Activated CD4-positive, alpha-beta memory T cell treated with anti-CD3 and anti-CD28 coated beads for 36 hours (primary cell): ENCODE results near the gene SETD1A. TPM values are rescaled to one million over a fixed set of nuclear protein-coding genes. Genes with fewer than 3 reads are reported as not detected.

Source experiments
- CTCF ChIA-PET: fragments of 350-600 bp; sonication (Branson Sonifier 250); formaldehyde crosslinking; loops from one replicate; lab custom pipeline; 2021; ENCODE audit warnings: antibody characterized with exemption, inconsistent platforms; lab: Charles Lee
- POLR2A ChIA-PET: fragments of 350-600 bp; sonication (Branson Sonifier 250); formaldehyde crosslinking; loops from one replicate; lab custom pipeline; 2021; ENCODE audit warnings: antibody characterized with exemption; lab: Charles Lee
- DNase-seq: peaks from one replicate; pipeline ENCODE4 v3.0.0-alpha.2; 2020
- H3K27ac Mint-ChIP-seq: one replicate; pipeline ENCODE4 v1.8.0; 2021; ENCODE audit warnings: mixed read lengths
- H3K27me3 Mint-ChIP-seq: one replicate; pipeline ENCODE4 v1.8.0; 2021; ENCODE audit warnings: mixed read lengths
- H3K36me3 Mint-ChIP-seq: one replicate; pipeline ENCODE4 v1.8.0; 2021; ENCODE audit warnings: mixed read lengths
- H3K4me1 Mint-ChIP-seq: one replicate; pipeline ENCODE4 v1.8.0; 2021; ENCODE audit warnings: low read depth, mixed read lengths
- H3K4me3 Mint-ChIP-seq: one replicate; pipeline ENCODE4 v1.8.0; 2021; ENCODE audit warnings: mild to moderate bottlenecking, mixed read lengths
- H3K9me3 Mint-ChIP-seq: one replicate; pipeline ENCODE4 v1.8.0; 2021; ENCODE audit warnings: mixed read lengths
- intact Hi-C: fragments of 100-400 bp; cut with micrococcal nuclease; formaldehyde crosslinking; loops from one replicate; pipeline ENCODE4 v1.15.1; 2023
- total RNA-seq, 2 experiments: library from RNA; stranded (reverse); gene quantifications; one replicate each; pipeline ENCODE4 v1.2.3, GENCODE V29; 2021

The SETD1A gene
- total RNA-seq, 2 experiments from 2014 or later = 16.4 to 17.4 TPM

DNA sequence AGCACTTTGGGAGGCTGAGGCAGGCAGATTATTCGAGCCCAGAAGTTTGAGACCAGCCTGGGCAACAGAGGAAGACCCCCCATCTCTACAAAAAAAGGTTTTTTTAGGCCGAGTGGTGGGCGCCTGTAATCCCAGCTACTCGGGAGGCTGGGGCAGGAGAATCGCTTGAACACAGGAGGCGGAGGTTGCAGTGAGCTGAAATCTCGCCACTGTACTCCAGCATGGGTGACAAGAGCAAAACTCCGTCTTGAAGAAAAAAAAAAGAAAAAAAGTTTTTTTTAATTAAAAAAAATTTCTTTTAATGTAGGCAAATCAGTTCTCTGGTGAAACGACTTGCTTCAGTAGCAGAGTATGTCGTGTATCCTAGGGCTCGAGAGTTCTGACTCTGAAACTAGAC, 38.4 kb downstream of the SETD1A start:
- H3K4me3 Mint-ChIP-seq = peak overlapping the region; percentile 30
- H3K36me3 Mint-ChIP-seq = no peaks in the 10 kb centered on the region
- peaks cover 1% of the 10 kb centered on the region for H3K27me3 Mint-ChIP-seq
- POLR2A ChIA-PET = no interaction called here
- no peaks in the 10 kb centered on the region for H3K9me3 Mint-ChIP-seq
- DNase-seq = no peak
- intact Hi-C loops = loop anchor here (5.0 to 10.0 kb wide), 3 partner anchors 39 to 869 kb away; partner anchors contain the start of gene SETD1A
- H3K27ac Mint-ChIP-seq = no peak overlapping the region
- CTCF ChIA-PET = interaction anchor here (1.8 kb wide), 1 partner anchor 146 kb away, joined by 7 read pairs; no protein-coding TSS in a partner anchor
- H3K4me1 Mint-ChIP-seq = peaks cover 12% of the 10 kb centered on the region

DNA sequence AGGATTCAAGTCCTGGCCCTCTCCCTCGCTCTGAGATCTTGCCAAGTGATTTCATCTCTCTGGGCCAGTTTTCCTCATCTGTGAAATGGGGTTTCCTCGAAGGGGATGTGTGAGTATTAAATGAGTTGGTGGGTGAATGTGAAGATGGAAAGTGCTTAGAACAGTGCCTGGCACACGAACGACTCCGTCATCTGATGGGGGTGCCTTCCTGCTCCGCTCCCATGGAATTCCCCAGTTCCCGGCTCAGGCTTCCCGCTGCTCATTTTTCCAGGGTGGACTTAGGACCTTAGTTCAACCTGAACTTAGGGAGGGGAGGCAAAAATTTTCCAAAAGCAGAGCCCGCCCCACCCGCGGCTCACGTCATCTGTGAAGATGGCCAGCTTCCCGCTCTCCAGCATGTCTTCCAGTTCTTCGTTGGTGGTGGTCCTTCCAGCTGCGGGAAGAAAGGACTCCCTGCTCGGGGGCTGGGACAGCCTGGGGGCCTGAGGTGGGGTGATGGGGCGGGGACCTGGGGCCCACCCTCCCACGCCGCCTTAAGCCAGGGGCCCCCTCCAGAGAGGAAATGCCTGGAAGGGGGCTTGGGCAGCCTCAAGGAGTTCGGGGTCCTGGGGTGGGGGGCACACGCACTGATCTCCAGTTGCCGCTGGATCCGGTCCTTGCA, 38.9 kb downstream of the SETD1A start:
- POLR2A ChIA-PET = interaction anchor here (0.6 kb wide), 1 partner anchor 912 kb away, joined by 3 read pairs; no protein-coding TSS in a partner anchor
- no peak for DNase-seq
- intact Hi-C loops = loop anchor here (5.0 to 10.0 kb wide), 3 partner anchors 39 to 868 kb away; partner anchors contain the start of gene SETD1A
- CTCF ChIA-PET = interaction anchor here (0.5 to 1.8 kb wide), 4 partner anchors 12 to 162 kb away, joined by 3 to 7 read pairs (median 3); no protein-coding TSS in a partner anchor
- no peak overlapping the region for H3K27ac Mint-ChIP-seq
- H3K36me3 Mint-ChIP-seq = no peaks in the 10 kb centered on the region
- peaks cover 12% of the 10 kb centered on the region for H3K4me1 Mint-ChIP-seq
- peak overlapping the region; percentile 73 for H3K4me3 Mint-ChIP-seq
- H3K27me3 Mint-ChIP-seq = peaks cover 1% of the 10 kb centered on the region
- no peaks in the 10 kb centered on the region for H3K9me3 Mint-ChIP-seq

DNA sequence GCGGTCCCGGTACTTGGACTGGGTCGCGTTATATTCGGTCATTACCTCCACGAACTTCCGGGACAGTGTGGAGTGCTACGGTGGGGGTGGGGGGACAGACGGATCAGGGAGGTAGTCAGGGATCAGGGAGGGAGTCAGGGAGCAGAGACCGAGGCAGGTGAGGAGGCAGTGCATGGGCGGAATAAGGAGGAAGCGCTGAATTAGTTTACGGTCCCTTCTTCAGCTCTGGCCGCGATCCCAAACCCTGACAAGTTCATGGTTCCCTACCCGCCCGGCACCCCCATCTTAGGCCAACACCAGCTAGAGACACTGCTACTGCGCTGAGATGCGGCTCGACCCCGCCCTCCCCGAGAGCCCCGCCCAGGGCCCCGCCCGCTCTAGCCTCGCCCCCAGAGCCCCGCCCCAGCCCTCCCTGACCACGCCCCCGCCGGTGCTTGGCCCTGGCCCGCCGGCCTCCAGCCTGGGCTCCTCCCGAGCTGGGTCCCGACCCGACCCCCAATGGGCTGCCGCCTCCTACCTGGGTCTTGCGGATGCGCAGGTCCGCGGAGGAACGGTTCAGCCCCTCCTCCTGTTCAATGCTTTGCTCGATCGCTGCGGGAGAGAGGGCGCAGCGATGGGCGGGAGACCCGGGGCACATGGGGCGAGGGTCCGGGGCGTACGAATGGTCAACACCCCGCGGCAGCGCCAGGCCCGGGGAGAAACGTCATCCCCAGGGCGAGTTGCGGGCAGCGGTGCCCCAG, 39.6 kb downstream of the SETD1A start:
- H3K27ac Mint-ChIP-seq = no peak overlapping the region
- DNase-seq = peak; percentile 90

DNA sequence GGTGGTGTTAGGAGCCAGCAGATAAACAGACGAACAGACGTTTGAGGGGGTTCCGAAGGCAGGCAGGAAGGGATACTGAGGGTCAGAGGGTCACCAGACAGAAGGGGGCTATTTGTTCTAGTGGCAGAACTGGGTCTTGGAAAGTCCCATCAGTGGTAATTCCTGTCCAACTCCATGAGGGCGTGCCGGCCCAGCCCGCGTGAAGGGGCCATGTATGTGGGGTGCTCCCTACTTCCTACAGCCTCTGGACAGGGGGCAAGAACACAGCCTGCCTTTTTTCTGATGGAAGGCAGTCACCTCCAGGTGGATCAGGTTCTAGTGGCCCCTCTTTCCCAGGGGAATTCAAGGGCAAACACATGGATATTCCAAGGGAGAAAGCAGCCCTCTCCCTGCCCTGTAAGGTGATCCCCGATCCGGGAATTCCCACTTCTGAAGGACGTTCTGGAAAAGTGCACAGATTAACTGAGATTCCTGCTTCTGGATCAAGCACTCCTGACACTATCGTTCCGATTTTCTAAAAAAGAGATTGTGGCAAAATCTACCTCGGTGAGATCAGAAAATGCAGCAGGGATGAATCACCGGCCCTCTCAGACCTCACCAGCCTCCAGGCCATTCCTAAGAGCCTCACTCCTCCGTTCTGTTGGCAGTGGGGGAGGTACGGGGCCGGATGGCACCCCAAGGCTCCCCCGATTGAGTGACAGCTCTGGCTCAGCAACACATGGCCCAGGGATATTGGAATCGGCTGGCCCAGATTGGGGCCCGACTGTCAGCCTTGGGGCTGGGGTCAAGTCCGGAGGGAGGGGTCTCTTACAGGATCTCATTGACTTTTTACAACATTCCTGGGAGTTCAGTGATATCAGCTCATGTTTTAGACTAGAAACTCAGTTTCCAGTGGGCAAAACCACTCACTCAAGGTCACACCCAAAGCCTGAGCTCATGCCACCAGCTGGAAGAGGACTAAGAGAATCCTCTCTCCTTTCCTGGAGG, 40.5 kb downstream of the SETD1A start:
- intact Hi-C loops = loop anchor here (1.0 to 10.0 kb wide), 5 partner anchors 35 to 867 kb away; partner anchors contain the start of genes SETD1A, STX4, ZNF646 and ZNF668
- peaks cover 12% of the 10 kb centered on the region for H3K4me1 Mint-ChIP-seq
- H3K9me3 Mint-ChIP-seq = no peaks in the 10 kb centered on the region
- H3K27me3 Mint-ChIP-seq = peaks cover 1% of the 10 kb centered on the region
- no peak overlapping the region for H3K27ac Mint-ChIP-seq
- no peak for DNase-seq
- POLR2A ChIA-PET = interaction anchor here (0.9 to 1.4 kb wide), 2 partner anchors 76 to 119 kb away, joined by 3 read pairs; partner anchors contain the start of genes KAT8, ZNF646 and ZNF668
- H3K4me3 Mint-ChIP-seq = peak overlapping the region; percentile 37
- CTCF ChIA-PET = interaction anchor here (0.5 to 1.4 kb wide), 5 partner anchors 13 to 305 kb away, joined by 3 to 7 read pairs (median 3); partner anchors contain the start of gene HSD3B7
- no peaks in the 10 kb centered on the region for H3K36me3 Mint-ChIP-seq

More for the DNA sequence above, 39.6 kb downstream of the SETD1A start:
- H3K4me3 Mint-ChIP-seq = peak overlapping the region; percentile 73
- intact Hi-C loops = loop anchor here (1.0 to 10.0 kb wide), 5 partner anchors 36 to 868 kb away; partner anchors contain the start of genes SETD1A, STX4, ZNF646 and ZNF668
- peaks cover 12% of the 10 kb centered on the region for H3K4me1 Mint-ChIP-seq
- peaks cover 1% of the 10 kb centered on the region for H3K27me3 Mint-ChIP-seq
- no peaks in the 10 kb centered on the region for H3K9me3 Mint-ChIP-seq
- no peaks in the 10 kb centered on the region for H3K36me3 Mint-ChIP-seq
- ChIA-PET POLR2A (interaction anchor here (0.6 kb wide), 1 partner anchor 911 kb away, joined by 3 read pairs; no protein-coding TSS in a partner anchor), CTCF (interaction anchor here (0.5 to 1.8 kb wide), 5 partner anchors 13 to 306 kb away, joined by 3 to 7 read pairs (median 3); no protein-coding TSS in a partner anchor)

DNA sequence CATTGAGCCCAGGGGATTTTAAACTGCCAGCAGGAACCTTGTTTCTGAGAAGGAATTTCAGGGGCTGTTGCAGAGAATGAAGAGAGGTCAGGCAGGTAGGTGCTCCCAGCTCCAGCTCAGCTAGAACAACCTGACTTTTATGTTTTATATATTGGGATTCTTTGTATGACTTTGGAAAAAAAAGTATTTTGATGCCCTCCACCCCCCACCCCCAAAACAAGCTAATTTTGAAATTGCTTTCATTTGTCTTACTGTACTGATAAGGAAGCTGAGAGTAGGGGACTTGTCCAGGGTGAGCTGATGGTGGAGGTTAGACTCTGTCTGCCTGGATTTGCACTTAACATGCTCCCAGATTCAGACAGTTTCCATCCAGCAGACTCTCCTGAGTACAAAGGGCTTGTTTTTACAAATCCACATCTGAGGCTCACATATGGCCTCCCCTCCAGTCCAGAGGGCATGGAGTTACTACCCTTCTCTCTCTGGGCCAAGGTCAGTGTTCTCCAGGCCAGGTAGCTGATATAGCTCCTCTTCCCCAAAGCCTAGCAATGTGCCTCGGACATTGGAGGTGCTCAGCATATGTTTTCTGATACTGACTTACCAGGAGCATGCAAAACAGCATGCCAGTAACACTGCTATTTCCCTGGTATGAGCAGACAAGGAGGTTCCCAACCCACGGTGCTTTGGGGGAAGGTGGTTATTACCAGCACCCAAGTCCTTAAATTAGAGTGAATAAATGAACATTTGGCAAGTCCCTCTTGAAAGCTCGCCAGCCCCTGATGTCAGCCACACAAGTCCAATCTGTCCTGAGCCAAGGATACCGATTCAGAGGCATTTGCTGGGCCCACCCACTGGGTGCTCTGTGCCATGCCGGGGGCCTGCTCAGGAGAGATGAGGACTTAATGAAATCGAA, 41.6 kb downstream of the SETD1A start:
- H3K9me3 Mint-ChIP-seq = no peaks in the 10 kb centered on the region

DNA sequence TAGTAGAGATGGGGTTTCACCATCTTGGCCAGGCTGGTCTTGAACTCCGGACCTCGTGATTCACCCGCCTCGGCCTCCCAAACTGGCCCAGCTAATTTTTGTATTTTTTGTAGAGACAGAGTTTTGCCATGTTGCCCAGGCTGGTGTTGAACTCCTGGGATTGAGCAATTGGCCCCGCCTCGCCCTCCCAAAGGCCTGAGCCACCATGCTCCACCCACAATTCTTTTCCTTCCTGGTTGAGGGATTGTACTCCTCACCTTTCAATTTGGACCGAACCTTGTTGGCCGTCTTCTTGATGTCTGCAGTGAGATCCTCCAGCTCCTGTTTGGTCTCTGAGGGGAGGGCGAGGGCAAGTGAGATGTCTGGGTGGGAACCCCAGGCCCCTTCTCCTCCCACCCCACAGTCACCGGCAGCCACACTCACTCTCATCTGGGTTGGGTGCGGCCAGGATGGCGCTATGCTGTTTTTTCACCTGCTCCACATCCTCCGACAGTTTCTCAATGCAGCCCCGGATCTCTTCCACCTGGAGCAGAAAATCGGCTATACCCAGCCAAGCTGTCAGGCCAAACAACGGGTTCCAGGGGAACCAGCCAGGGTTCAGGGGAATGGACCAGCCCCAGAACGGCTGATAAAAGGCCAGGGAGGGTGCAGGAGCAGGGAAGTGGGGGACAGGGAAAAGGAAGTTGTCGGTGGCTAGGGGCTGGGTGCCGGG, 43.3 kb downstream of the SETD1A start:
- Mint-ChIP-seq H3K27ac (no peak overlapping the region), H3K4me3 (no peak overlapping the region), H3K36me3 (no peaks in the 10 kb centered on the region), H3K4me1 (peaks cover 7% of the 10 kb centered on the region), H3K27me3 (no peaks in the 10 kb centered on the region), H3K9me3 (no peaks in the 10 kb centered on the region)
- CTCF ChIA-PET = interaction anchor here (0.6 kb wide), 1 partner anchor 307 kb away, joined by 3 read pairs; no protein-coding TSS in a partner anchor
- intact Hi-C loops = no loop called here
- POLR2A ChIA-PET = no interaction called here
- no peak for DNase-seq

More for the DNA sequence above, 41.6 kb downstream of the SETD1A start:
- Mint-ChIP-seq H3K27me3 (peaks cover 1% of the 10 kb centered on the region), H3K27ac (no peak overlapping the region), H3K36me3 (no peaks in the 10 kb centered on the region), H3K4me1 (peaks cover 12% of the 10 kb centered on the region), H3K4me3 (no peak overlapping the region)
- intact Hi-C loops = loop anchor here (5.0 to 10.0 kb wide), 3 partner anchors 42 to 866 kb away; partner anchors contain the start of gene SETD1A
- ChIA-PET POLR2A (interaction anchor here (0.9 to 1.4 kb wide), 2 partner anchors 75 to 118 kb away, joined by 3 read pairs; partner anchors contain the start of genes KAT8, ZNF646 and ZNF668), CTCF (interaction anchor here (1.3 to 1.4 kb wide), 3 partner anchors 14 to 143 kb away, joined by 3 to 7 read pairs (median 6); partner anchors contain the start of gene HSD3B7)
- no peak for DNase-seq

GRCh38 chr16:31001507-31002249, 44.1 kb downstream of the SETD1A start:
- ChIA-PET CTCF (no interaction called here), POLR2A (no interaction called here)
- H3K4me3 Mint-ChIP-seq = no peak overlapping the region
- H3K9me3 Mint-ChIP-seq = no peaks in the 10 kb centered on the region
- no peaks in the 10 kb centered on the region for H3K36me3 Mint-ChIP-seq
- DNase-seq = no peak
- no peak overlapping the region for H3K27ac Mint-ChIP-seq
- no peaks in the 10 kb centered on the region for H3K27me3 Mint-ChIP-seq
- peaks cover 3% of the 10 kb centered on the region for H3K4me1 Mint-ChIP-seq
- intact Hi-C loops = no loop called here

- no peaks in the 10 kb centered on the region for H3K4me1 Mint-ChIP-seq
- POLR2A ChIA-PET = no interaction called here
- H3K27me3 Mint-ChIP-seq = no peaks in the 10 kb centered on the region
- no peaks in the 10 kb centered on the region for H3K36me3 Mint-ChIP-seq
- no peaks in the 10 kb centered on the region for H3K9me3 Mint-ChIP-seq
- CTCF ChIA-PET = interaction anchor here (0.7 to 1.4 kb wide), 2 partner anchors 17 to 19 kb away, joined by 3 read pairs; partner anchors contain the start of gene HSD3B7
- no peak for DNase-seq
- intact Hi-C loops = no loop called here
- H3K27ac Mint-ChIP-seq = no peak overlapping the region
- no peak overlapping the region for H3K4me3 Mint-ChIP-seq
Measured at GRCh38 chr16:31002250-31002700, 44.7 kb downstream of the SETD1A start.

DNA sequence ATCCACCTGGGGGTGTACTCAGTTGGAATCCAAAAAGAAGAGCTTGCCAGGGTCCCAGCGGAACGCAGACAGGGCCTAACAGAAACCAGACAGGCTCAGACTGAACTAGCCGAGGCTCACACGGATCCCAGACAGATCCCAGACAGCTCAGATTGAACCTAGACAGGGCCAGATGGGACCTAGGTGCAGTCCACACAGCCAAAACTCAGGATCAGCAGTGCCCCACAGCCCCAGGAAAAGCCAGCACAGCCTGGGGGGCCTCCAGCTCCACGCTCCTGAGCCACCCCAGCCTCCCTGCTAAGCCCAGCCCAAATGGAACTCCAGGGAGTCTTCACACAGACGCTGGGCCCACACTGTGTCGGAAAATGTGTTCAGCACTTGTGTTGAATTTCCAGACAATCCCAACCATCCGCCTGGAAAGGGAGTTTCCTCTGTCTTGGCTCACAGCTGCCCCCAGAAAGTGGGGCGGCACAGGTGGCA, 45.3 kb downstream of the SETD1A start:
- Mint-ChIP-seq H3K27ac (no peak overlapping the region), H3K27me3 (no peaks in the 10 kb centered on the region), H3K4me1 (no peaks in the 10 kb centered on the region), H3K4me3 (no peak overlapping the region), H3K36me3 (no peaks in the 10 kb centered on the region), H3K9me3 (no peaks in the 10 kb centered on the region)
- ChIA-PET POLR2A (no interaction called here), CTCF (interaction anchor here (0.7 to 1.4 kb wide), 3 partner anchors 17 to 20 kb away, joined by 3 to 7 read pairs (median 3); partner anchors contain the start of gene HSD3B7)
- intact Hi-C loops = no loop called here
- no peak for DNase-seq
